HEK293T (cell line): ENCODE measurements around the gene AP2A1.

Experiments used
- CTCF ChIA-PET: fragments of 350-600 bp; formaldehyde crosslinking; extraction: SDS; loops from one replicate; lab custom pipeline; 2021; ENCODE audit warnings: antibody characterized with exemption, inconsistent platforms; lab: Yijun Ruan, JAX
- POLR2A ChIA-PET: fragments of 350-600 bp; formaldehyde crosslinking; extraction: SDS; loops from one replicate; lab custom pipeline; 2020; ENCODE audit warnings: antibody characterized with exemption, inconsistent platforms; lab: Yijun Ruan, JAX
- DNase-seq: peaks from one replicate; pipeline ENCODE4 v3.0.0; 2012; ENCODE audit warnings: mixed read lengths; ENCODE audit errors: extremely low spot score
- ARNT ChIP-seq: fragments of 450-650 bp; IDR thresholded peaks from 2 replicates; pipeline ENCODE4 v1.6.1; 2017; ENCODE audit warnings: mild to moderate bottlenecking
- BHLHE40 ChIP-seq: fragments of 450-650 bp; IDR thresholded peaks from 2 replicates; pipeline ENCODE4 v1.6.1; 2016; ENCODE audit warnings: mild to moderate bottlenecking, moderate library complexity, borderline replicate concordance
- CTBP1 ChIP-seq: fragments of 450-650 bp; IDR thresholded peaks from 2 replicates; pipeline ENCODE4 v1.6.1; 2016; ENCODE audit warnings: borderline replicate concordance
- ELF4 ChIP-seq: fragments of 450-650 bp; IDR thresholded peaks from 2 replicates; pipeline ENCODE4 v1.6.1; 2017; ENCODE audit warnings: antibody characterized with exemption
- FOXA1 ChIP-seq: fragments of 450-650 bp; IDR thresholded peaks from 2 replicates; pipeline ENCODE4 v1.6.1; 2016; ENCODE audit warnings: mild to moderate bottlenecking
- FOXK2 ChIP-seq: fragments of 450-650 bp; IDR thresholded peaks from 2 replicates; pipeline ENCODE4 v1.6.1; 2016; ENCODE audit warnings: mild to moderate bottlenecking
- FOXM1 ChIP-seq: fragments of 450-650 bp; IDR thresholded peaks from 2 replicates; pipeline ENCODE4 v1.6.1; 2017; ENCODE audit warnings: mild to moderate bottlenecking, borderline replicate concordance
- HDGF ChIP-seq: fragments of 450-650 bp; IDR thresholded peaks from 2 replicates; pipeline ENCODE4 v1.6.1; 2017; ENCODE audit warnings: antibody characterized with exemption, borderline replicate concordance
- L3MBTL2 ChIP-seq: fragments of 450-650 bp; conservative IDR thresholded peaks from 2 replicates; pipeline ENCODE4 v1.6.1; 2016; ENCODE audit warnings: mild to moderate bottlenecking
- LEF1 ChIP-seq: fragments of 450-650 bp; IDR thresholded peaks from 2 replicates; pipeline ENCODE4 v1.6.1; 2017; ENCODE audit warnings: mild to moderate bottlenecking, borderline replicate concordance
- NFRKB ChIP-seq: fragments of 450-650 bp; IDR thresholded peaks from 2 replicates; pipeline ENCODE4 v1.6.1; 2016; ENCODE audit warnings: mild to moderate bottlenecking, moderate library complexity
- PKNOX1 ChIP-seq: fragments of 450-650 bp; IDR thresholded peaks from 2 replicates; pipeline ENCODE4 v1.6.1; 2016
- SP1 ChIP-seq: fragments of 450-650 bp; IDR thresholded peaks from 2 replicates; pipeline ENCODE4 v1.6.1; 2017
- SUZ12 ChIP-seq: fragments of 450-650 bp; IDR thresholded peaks from 2 replicates; pipeline ENCODE4 v1.6.1; 2016; ENCODE audit warnings: mild to moderate bottlenecking
- TARDBP ChIP-seq: fragments of 450-650 bp; IDR thresholded peaks from 2 replicates; pipeline ENCODE4 v1.6.1; 2016
- ZNF384 ChIP-seq: fragments of 450-650 bp; IDR thresholded peaks from 2 replicates; pipeline ENCODE4 v1.6.1; 2016

Gene AP2A1

GRCh38 chr19:49823472-49823871 is 56.7 kb downstream of the AP2A1 start:
- CTCF ChIA-PET: no interaction called here
- no peak for TF ChIP-seq PKNOX1
- TF ChIP-seq ZNF384: no peak
- TF ChIP-seq ELF4: no peak
- no peak for TF ChIP-seq HDGF
- TF ChIP-seq L3MBTL2: no peak
- TF ChIP-seq SUZ12: no peak
- no peak for TF ChIP-seq TARDBP
- TF ChIP-seq LEF1: no peak
- no peak for TF ChIP-seq FOXK2
- no peak for TF ChIP-seq FOXM1
- TF ChIP-seq BHLHE40: no peak
- no peak for TF ChIP-seq NFRKB
- no peak for TF ChIP-seq FOXA1
- TF ChIP-seq SP1: no peak
- no peak for TF ChIP-seq CTBP1
- no peak for TF ChIP-seq ARNT
- DNase-seq: no peak
- POLR2A ChIA-PET: no interaction called here

- CTCF ChIA-PET: no interaction called here
- POLR2A ChIA-PET: interaction anchor here (1.3 kb wide), 1 partner anchor 26 kb away, joined by 5 read pairs; the partner anchor contains the start of gene PTOV1
- DNase-seq: no peak
- no peak for TF ChIP-seq PKNOX1
- no peak for TF ChIP-seq CTBP1
- TF ChIP-seq BHLHE40: no peak
- TF ChIP-seq FOXA1: no peak
- no peak for TF ChIP-seq FOXK2
- TF ChIP-seq FOXM1: no peak
- TF ChIP-seq TARDBP: no peak
- TF ChIP-seq NFRKB: no peak
- no peak for TF ChIP-seq ZNF384
- no peak for TF ChIP-seq ARNT
- no peak for TF ChIP-seq HDGF
- TF ChIP-seq L3MBTL2: no peak
- TF ChIP-seq SP1: no peak
- TF ChIP-seq ELF4: no peak
- no peak for TF ChIP-seq LEF1
- no peak for TF ChIP-seq SUZ12
These were observed 57.9 kb downstream of the AP2A1 start for GRCh38 chr19:49824662-49825061.

- CTCF ChIA-PET: no interaction called here
- no peak for TF ChIP-seq CTBP1
- no peak for TF ChIP-seq HDGF
- TF ChIP-seq TARDBP: no peak
- TF ChIP-seq BHLHE40: no peak
- TF ChIP-seq ZNF384: no peak
- TF ChIP-seq SUZ12: no peak
- no peak for TF ChIP-seq FOXK2
- TF ChIP-seq NFRKB: no peak
- no peak for DNase-seq
- POLR2A ChIA-PET: no interaction called here
These were observed 60.2 kb downstream of the AP2A1 start for GRCh38 chr19:49827034-49827433.

GRCh38 chr19:49829200-49829599 is 62.4 kb downstream of the AP2A1 start:
- TF ChIP-seq PKNOX1 (no peak), CTBP1 (no peak), SUZ12 (no peak), ARNT (no peak), SP1 (no peak), FOXM1 (no peak), FOXA1 (no peak), L3MBTL2 (no peak), TARDBP (no peak), NFRKB (no peak), ZNF384 (no peak)
- ChIA-PET CTCF (no interaction called here), POLR2A (no interaction called here)
- DNase-seq: no peak

GRCh38 chr19:49829721-49830120 is 62.9 kb downstream of the AP2A1 start:
- CTCF ChIA-PET: no interaction called here
- POLR2A ChIA-PET: no interaction called here

GRCh38 chr19:49830766-49831165 is 64.0 kb downstream of the AP2A1 start:
- POLR2A ChIA-PET: interaction anchor here (1.5 kb wide), 1 partner anchor 20 kb away, joined by 4 read pairs; no protein-coding TSS in a partner anchor
- DNase-seq: no peak
- TF ChIP-seq FOXK2 (no peak), TARDBP (no peak), ARNT (no peak), ZNF384 (no peak), FOXA1 (no peak), SUZ12 (no peak), CTBP1 (no peak), BHLHE40 (no peak), NFRKB (no peak), L3MBTL2 (no peak), ELF4 (no peak), LEF1 (no peak)
- CTCF ChIA-PET: no interaction called here

More at GRCh38 chr19:49829721-49830120, 62.9 kb downstream of the AP2A1 start:
- TF ChIP-seq HDGF: no peak
- no peak for TF ChIP-seq PKNOX1
- no peak for TF ChIP-seq BHLHE40
- no peak for DNase-seq
